Brain pericyte (primary cell): Measurements from ENCODE around the gene DRICH1.
"Not testable (repeated sequence)": the region's sequence is repeated elsewhere in the genome, so short reads cannot be mapped to it uniquely, and the experiment has no call there.

Experiments
- DNase-seq: peaks from one replicate; pipeline ENCODE4 v3.0.0-alpha.2; 2012; ENCODE audit warnings: low read depth, low spot score

DRICH1 gene

GRCh38 chr22:23632178-23632577 lies at the start of gene DRICH1:
Gene DRICH1 (minus strand): TSS chr22:23632321. CDS start chr22:23632023, 298 bp downstream.
- no peak for DNase-seq

- DNase-seq, result no peak
Observed at GRCh38 chr22:23681026-23681809, 49.1 kb upstream of the DRICH1 start.

GRCh38 chr22:23678133-23678532 lies 46.0 kb upstream of the DRICH1 start:
- DNase-seq, result no peak

- DNase-seq, result no peak
Observed at GRCh38 chr22:23677701-23677995, 45.5 kb upstream of the DRICH1 start.

- not testable (repeated sequence) for DNase-seq
Observed at GRCh38 chr22:23676841-23677700, 45.0 kb upstream of the DRICH1 start.

- DNase-seq, result no peak
Observed at GRCh38 chr22:23675502-23676415, 43.6 kb upstream of the DRICH1 start.

- DNase-seq, result not testable (repeated sequence)
Observed at GRCh38 chr22:23674886-23675501, 42.9 kb upstream of the DRICH1 start.

GRCh38 chr22:23673826-23674690 lies 41.9 kb upstream of the DRICH1 start:
- DNase-seq, result no peak

- no peak for DNase-seq
Observed at GRCh38 chr22:23673050-23673620, 41.0 kb upstream of the DRICH1 start.

GRCh38 chr22:23672307-23673049 lies 40.4 kb upstream of the DRICH1 start:
- DNase-seq, result not testable (repeated sequence)

GRCh38 chr22:23671387-23671786 lies 39.3 kb upstream of the DRICH1 start:
- not testable (repeated sequence) for DNase-seq

- no peak for DNase-seq
Observed at GRCh38 chr22:23670378-23671295, 38.5 kb upstream of the DRICH1 start.

- DNase-seq, result not testable (repeated sequence)
Observed at GRCh38 chr22:23660381-23660780, 28.3 kb upstream of the DRICH1 start.

- DNase-seq, result no peak
Observed at GRCh38 chr22:23657727-23658126, 25.6 kb upstream of the DRICH1 start.

GRCh38 chr22:23655891-23656475 lies 23.9 kb upstream of the DRICH1 start:
- no peak for DNase-seq

GRCh38 chr22:23652711-23653110 lies 20.6 kb upstream of the DRICH1 start:
- no peak for DNase-seq

- DNase-seq, result no peak
Observed at GRCh38 chr22:23652286-23652685, 20.2 kb upstream of the DRICH1 start.

GRCh38 chr22:23651676-23652075 lies 19.6 kb upstream of the DRICH1 start:
- no peak for DNase-seq
